Erythroblast (primary cell): ENCODE results near the gene NDUFS4.
"Not testable (repeated sequence)": the region's sequence is repeated elsewhere in the genome, so short reads cannot be mapped to it uniquely, and the experiment has no call there.

Source experiments
- DNase-seq, 2 experiments: peaks; one replicate each; lab custom pipeline; 2025; lab: John Stamatoyannopoulos, UW
- GATA1 ChIP-seq: IDR thresholded peaks from 2 replicates; pipeline ENCODE4 v1.6.1; 2011; ENCODE audit warnings: low read depth, mild to moderate bottlenecking, control low read depth, low read length, moderate library complexity
- POLR2A ChIP-seq: IDR thresholded peaks from 2 replicates; pipeline ENCODE4 v1.6.1; 2011; ENCODE audit warnings: mild to moderate bottlenecking, low read length

Gene NDUFS4

DNA sequence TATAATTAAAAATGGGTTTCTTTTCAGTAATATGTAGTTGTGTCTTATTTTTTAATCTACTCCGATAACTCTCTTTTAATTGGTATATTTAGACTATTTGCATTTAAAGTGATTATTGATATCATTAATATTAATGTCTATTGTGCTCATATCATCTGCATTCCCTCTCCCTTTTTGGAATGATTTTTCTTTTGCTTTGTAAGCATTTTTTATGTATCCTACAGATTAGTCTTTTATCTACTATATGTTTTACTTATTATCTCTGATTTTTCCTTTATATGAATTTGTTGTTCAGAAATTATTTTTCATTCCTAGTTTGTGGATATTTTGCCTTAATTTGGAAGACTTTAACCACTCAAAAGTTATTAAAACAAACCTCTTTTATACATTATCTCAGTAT lies 34.0 kb downstream of the NDUFS4 start:
- TF ChIP-seq GATA1: no peak
- TF ChIP-seq POLR2A: no peak
- no peak for DNase-seq

DNA sequence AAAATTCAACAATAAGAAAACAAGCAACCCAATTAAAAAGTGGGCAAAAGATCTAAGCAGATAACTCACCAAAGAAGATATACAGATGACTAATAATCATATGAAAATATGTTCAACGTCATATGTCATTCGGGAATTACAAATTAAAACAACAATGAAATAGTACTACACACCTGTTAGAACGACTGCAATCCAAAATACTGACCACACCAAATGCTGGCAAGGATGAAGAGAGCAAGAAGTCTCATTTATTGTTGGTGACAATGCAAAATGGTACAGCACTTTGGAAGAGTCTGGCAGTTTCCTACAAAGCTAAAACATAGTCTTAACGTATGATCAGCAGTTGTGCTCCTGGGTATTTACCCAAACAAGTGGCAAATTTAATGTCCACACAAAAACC lies 37.5 kb downstream of the NDUFS4 start:
- DNase-seq: no peak
- TF ChIP-seq POLR2A: no peak
- TF ChIP-seq GATA1: no peak

DNA sequence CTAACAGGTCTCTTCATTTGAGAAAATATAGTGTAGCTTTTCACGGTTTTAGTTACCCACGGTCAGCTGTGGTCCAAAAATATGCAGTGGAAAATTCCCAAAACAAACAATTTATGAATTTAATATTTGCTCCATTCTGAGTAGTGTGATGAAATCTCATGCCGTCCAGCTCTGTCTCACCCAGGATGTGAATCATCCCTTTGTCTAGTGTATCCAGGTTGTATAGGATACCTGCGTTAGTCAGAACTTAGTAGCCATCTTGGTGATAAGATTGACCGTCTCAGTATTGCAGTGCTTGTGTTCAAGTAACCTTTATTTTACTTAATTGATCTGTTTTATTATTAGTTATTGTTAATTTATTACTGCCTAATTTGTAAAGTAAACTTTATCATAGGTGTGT lies 41.1 kb downstream of the NDUFS4 start:
- no peak for TF ChIP-seq POLR2A
- TF ChIP-seq GATA1: no peak
- DNase-seq: no peak

DNA sequence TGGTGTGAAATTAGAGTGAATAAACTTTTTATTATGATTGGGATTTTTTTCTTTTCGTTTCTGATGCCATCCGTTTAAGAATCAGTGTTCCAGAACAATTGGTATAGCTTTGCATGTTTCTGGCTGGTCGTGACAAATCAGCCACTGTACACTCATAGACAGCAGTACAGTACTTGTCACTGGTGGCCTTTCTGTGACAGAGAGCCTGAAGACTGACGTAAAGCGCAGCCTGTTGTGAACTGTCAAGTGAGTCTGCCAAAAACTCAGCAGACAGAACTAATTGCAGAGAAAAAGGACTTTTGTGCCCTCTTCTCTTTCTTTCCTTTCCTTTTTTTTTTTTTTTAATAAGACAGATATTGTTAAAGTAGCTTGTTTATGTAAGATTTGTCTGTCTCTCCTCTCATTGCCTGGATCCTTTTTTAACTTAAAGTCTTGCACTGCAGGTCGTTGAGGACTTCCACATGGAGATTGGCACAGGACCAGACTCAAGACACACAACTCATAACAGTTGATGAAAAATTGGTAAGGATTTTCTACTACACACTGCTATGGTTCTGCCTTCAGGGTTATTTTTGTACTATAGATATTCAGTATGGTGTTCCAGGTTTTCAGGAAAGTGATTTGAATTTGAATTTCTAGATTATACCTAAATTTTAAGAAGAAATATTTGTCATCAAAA lies 42.7 kb downstream of the NDUFS4 start:
- TF ChIP-seq POLR2A (no peak), GATA1 (no peak)
- DNase-seq: no peak

DNA sequence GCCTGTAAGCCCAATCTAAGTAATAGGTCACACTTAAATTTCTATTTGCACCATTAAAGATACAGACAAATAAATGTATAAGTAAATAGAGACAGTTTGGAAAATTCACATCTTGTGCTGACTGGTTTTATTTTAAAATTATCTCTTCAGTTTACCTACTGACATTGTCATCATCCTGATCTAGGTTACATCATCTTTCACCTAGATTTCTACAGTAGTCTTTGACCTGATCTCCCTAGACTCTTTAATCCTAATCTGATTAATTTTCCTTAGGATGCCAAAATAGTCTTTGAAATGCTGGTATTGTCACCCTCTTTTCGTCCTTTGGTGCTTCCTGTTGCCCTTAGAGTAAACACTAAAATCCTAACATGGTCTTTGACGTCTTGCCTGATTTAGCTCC lies 43.9 kb downstream of the NDUFS4 start:
- TF ChIP-seq GATA1 (no peak), POLR2A (no peak)
- DNase-seq: no peak

DNA sequence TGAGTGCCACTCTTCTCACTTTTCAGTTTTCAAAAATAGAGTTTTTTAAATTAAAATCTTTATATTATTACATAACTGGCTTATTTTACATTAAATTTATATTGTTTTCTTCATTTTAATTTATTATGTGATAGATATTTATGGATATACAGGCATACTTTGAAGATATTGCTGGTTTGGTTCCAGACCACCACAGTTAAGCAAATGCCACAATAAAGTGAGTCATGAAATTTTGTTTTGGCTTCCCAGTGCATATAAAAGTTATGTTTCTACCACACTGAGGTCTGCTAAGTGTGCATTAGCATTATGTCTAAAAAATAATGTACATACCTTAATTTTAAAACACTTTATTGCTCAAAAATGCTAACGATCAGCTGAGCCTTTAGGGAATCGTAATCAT lies 47.4 kb downstream of the NDUFS4 start:
- DNase-seq: no peak
- TF ChIP-seq GATA1 (no peak), POLR2A (no peak)

DNA sequence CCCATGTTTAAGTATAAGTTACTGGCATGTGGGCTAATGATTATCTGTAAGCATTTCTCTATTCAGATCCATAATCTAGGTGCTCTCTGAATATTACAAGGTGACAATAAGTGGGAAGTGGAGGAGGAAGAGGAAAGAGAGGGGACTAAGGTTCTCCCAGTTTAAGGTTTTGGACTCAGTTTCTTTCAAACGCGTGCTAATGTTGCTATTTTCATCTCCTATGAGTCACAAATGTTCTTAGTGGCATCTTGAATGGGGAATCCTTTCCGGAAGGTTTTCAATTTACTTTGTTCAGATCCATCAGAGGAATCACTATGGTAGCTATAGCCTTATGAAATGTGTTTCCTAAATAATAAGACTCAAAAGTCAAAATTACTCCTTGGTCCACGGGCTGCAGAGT lies 48.5 kb downstream of the NDUFS4 start:
- DNase-seq: not testable (repeated sequence)

DNA sequence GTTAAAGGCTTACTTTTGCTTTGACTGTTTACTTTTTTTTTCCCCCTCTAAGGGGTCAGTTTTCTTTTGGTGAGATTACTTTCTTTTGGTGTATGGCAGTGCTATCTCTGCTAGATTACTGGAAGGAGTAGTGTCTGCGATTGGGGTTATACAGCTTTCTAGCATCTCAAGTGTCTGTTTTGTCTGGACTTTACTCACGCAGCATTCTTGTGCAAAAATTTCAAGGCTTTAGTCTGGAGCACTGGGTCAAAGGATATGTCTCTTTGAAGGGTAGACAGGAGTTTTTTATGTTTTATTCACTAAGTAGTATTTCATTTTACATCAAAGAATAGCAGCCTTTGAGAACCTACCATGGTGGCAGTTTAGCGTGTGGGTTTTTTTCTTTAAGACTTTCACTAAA lies 52.6 kb downstream of the NDUFS4 start:
- no peak for DNase-seq
- no peak for TF ChIP-seq POLR2A

DNA sequence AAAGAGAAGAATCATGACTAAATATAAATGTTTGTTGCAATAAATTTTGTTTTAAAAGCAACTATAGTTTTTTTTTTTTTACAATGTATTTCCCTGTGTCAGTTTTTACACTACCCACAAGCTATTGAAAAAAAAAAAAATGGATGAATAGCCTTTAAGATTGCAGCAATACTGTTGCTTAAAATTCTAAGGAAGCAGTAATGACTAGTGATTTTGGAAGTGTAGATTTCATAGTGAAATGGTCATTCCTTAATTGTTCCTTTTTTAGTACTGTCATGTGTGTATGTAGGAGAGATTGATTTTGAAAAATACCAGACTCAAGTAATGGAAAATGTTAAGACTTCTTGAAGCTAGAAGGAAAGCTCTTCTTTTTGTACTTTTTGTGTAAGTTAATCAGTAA lies 53.1 kb downstream of the NDUFS4 start:
- TF ChIP-seq POLR2A (no peak), GATA1 (no peak)
- no peak for DNase-seq

DNA sequence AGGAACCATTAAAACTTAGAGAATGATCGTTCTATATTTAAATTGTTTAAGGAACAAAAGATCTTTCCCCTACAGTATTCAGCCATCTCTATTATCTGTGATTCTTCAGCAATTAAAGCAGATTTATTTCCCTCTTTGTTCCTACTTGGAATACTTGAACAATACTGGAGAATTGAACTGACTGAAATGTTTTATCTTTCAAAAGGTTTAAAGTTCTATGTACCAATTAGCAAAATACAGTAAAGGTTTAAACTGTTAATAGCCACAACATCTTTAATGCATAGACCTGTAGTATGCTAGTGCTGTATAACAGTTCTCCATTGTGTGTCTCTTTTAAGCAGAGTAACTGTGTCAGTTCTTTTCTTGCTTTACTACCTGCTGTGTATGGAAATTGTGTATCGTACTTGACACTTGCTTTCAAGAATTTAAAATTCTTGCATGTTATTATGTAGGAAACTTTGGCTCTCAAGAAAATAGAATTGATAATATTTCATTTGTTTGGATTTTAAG lies 54.0 kb downstream of the NDUFS4 start:
- TF ChIP-seq POLR2A: no peak
- no peak for TF ChIP-seq GATA1
- no peak for DNase-seq

DNA sequence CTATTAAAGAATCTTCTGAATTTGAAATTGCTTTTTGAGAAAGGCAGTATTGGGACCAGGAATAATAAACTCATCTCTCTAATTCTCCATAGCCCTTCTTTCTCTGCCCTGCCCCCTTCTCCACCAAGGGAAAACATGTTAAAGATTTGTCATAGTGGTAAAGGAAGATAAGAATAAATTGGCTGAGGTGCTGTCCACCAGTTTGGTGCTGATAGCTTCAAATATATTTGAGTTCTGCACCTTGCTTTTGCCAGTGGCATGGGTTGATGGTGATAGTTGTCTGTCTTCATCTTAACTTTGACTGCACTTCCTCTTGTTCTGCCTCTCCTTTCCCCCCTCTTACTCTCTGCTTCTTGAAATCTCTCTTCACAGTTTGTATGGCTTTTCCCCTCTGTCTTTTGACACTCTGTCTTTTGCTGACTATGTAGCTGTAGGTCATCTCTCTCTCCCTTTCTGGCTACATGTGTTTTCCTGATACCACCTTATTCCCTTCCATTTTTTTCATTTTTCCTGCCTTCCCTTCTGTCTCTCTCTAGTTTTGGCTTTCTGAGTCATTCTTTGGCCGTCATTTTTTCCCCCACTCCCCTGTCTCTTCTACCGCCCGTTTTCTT lies 56.6 kb downstream of the NDUFS4 start:
- TF ChIP-seq POLR2A (no peak), GATA1 (no peak)
- DNase-seq: peak; percentile 50 to 63

DNA sequence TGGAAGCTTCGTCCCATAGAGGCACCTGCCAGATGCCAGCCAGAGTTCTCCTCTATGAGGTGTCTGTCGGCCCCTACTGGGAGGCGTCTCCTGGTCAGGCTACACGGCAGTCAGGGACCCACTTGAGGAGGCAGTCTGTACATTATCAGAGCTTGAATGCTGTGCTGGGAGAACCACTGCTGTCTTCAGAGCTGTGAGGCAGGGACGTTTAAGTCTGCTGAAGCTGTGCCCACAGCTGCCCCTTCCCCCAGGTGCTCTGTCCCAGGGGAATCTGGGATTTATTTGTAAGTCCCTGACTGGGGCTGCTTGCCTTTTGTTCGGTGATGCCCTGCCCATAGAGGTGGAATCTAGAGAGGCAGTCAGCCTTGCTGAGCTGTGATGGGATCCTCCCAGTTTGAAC lies 70.8 kb downstream of the NDUFS4 start:
- no peak for DNase-seq
- TF ChIP-seq GATA1: no peak

DNA sequence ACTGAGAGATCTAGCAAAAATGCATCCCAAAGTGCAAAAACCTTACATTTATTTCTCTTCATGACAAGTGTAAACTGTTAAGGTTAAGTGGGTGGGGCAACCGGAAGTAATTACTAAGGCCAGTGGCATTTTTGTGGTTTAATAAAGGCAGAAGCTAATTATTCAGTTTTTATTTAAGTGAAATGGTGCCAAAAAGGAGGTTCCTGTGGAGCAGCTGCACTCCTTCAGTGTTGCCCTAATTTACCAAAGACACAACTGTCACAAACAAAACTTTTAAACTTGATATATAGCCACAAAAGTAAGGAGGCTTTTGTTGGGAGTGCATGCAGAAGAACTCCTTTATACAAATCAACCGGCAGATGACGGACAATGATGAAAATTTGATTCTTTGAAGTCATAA lies 81.6 kb downstream of the NDUFS4 start:
- no peak for DNase-seq
- TF ChIP-seq POLR2A (no peak), GATA1 (no peak)

DNA sequence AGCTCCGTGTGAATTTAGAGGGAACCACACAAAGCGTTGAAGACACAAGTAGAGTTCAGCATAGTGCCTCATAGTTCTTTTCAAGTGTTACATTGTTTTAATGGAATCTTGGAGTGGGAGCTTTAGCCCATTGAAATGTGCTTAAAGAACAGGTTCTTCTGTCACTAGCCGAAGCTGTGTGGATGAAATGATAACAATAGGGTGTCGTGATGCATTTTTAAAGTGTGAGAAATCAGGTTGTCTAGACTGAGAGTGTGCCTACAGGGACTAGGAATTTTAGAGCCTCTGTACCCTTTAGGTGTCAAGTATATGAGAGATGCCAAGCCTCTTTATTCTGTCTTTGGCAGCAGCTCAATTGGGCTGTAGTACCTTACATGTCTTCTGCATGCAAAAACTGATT lies 83.0 kb downstream of the NDUFS4 start:
- TF ChIP-seq POLR2A (no peak), GATA1 (no peak)
- DNase-seq: no peak

DNA sequence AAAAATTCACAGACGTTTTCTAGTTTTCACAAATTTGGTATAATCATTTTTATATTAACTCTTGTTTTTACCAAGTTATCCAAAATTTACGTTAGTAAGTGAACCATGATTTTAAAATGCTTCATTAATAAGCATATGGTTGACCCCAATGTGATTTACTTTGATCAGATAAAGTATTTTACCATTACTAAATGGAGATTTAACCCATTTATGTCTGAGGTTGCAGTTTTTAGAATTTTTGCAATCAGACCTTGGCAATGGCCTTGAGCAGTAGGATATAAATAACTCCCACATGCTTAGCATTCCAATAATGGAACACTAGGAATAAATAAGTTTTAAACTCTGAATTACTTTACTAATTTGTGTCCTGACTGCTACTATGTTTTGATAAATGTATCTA lies 84.6 kb downstream of the NDUFS4 start:
- TF ChIP-seq POLR2A (no peak), GATA1 (no peak)
- no peak for DNase-seq
